AG04449 (cell line): ENCODE data around the gene PCED1B.

Experiments
- CTCF ChIA-PET: fragments of 350-600 bp; formaldehyde crosslinking; extraction: SDS; loops from one replicate; lab custom pipeline; 2021; ENCODE audit warnings: antibody characterized with exemption; lab: Yijun Ruan, JAX
- POLR2A ChIA-PET: fragments of 400-600, 350-600 bp; formaldehyde crosslinking; extraction: SDS; loops from one replicate; lab custom pipeline; 2020; ENCODE audit warnings: antibody characterized with exemption, inconsistent platforms; lab: Yijun Ruan, JAX
- DNase-seq: peaks from one replicate; pipeline ENCODE4 v3.0.0-alpha.2; 2010; ENCODE audit warnings: low read depth, low spot score
- H3K4me3 ChIP-seq: 2 replicates; pipeline ENCODE4 v1.5.1; 2011; ENCODE audit warnings: low read depth, mild to moderate bottlenecking, control low read depth, low read length
- CTCF ChIP-seq: IDR thresholded peaks from one replicate; pipeline ENCODE4 v1.5.1; 2011; ENCODE audit warnings: mild to moderate bottlenecking, moderate library complexity, low read length, control low read depth, inconsistent platforms; ENCODE audit not compliant: insufficient read depth; ENCODE audit errors: missing control alignments

The PCED1B gene

GRCh38 chr12:47282206-47282605 is 202.8 kb downstream of the PCED1B start:
- DNase-seq, result no peak
- no peak for TF ChIP-seq CTCF
- ChIA-PET CTCF (interaction anchor here (1.2 to 2.4 kb wide), 4 partner anchors 9 to 250 kb away, joined by 4 to 10 read pairs (median 5); no protein-coding TSS in a partner anchor), POLR2A (interaction anchor here (1.2 kb wide), 1 partner anchor 205 kb away, joined by 4 read pairs; no protein-coding TSS in a partner anchor)
- no peak overlapping the region for H3K4me3 ChIP-seq
